OCI-LY7 (cell line): ENCODE data around the gene OSGIN1. TPM values are rescaled to one million over a fixed set of nuclear protein-coding genes. Genes with fewer than 3 reads are reported as not detected.

Experiments used
- BruUV-seq: library from RNA; stranded (reverse); fragments of 400-500 nt; replicated peaks from 2 replicates; lab custom pipeline; 2021; lab: Mats Ljungman, UMichigan
- CTCF ChIA-PET: fragments of 300-600 bp; sonication (Branson Sonifier 250); formaldehyde crosslinking; loops from one replicate; lab custom pipeline; 2022; ENCODE audit warnings: antibody characterized with exemption; ENCODE audit not compliant: unreplicated experiment; lab: Charles Lee
- POLR2A ChIA-PET: fragments of 300-600 bp; sonication (Branson Sonifier 250); formaldehyde crosslinking; loops from one replicate; lab custom pipeline; 2022; ENCODE audit warnings: antibody characterized with exemption; lab: Charles Lee
- DNase-seq: peaks from one replicate; pipeline ENCODE4 v3.0.0-alpha.2; 2015; ENCODE audit warnings: low spot score
- H2AFZ ChIP-seq: fragments of 200-600 bp; sonication (generic), shearing (Covaris generic); 2 replicates; pipeline ENCODE4 v1.6.1; 2014; ENCODE audit warnings: mild to moderate bottlenecking, antibody characterized with exemption, low read length, moderate library complexity
- H3K27ac ChIP-seq: fragments of 200-600 bp; sonication (generic); 2 replicates; pipeline ENCODE4 v1.5.1; 2014; ENCODE audit warnings: mixed run types, low read depth, mild to moderate bottlenecking, moderate library complexity, low read length, inconsistent platforms; ENCODE audit not compliant: poor library complexity, severe bottlenecking
- H3K36me3 ChIP-seq: fragments of 200-600 bp; sonication (generic); 2 replicates; pipeline ENCODE4 v1.6.1; 2014; ENCODE audit warnings: mild to moderate bottlenecking, antibody characterized with exemption, low read length, moderate library complexity, mixed read lengths; ENCODE audit not compliant: insufficient read depth
- H3K4me1 ChIP-seq: fragments of 200-600 bp; sonication (generic); 2 replicates; pipeline ENCODE4 v1.5.1; 2014; ENCODE audit warnings: mild to moderate bottlenecking, low read length; ENCODE audit not compliant: insufficient read depth, poor library complexity, severe bottlenecking
- H3K4me2 ChIP-seq: fragments of 200-600 bp; sonication (generic); 2 replicates; pipeline ENCODE4 v1.6.1; 2014; ENCODE audit warnings: mild to moderate bottlenecking, low read length
- H3K4me3 ChIP-seq: fragments of 200-600 bp; sonication (generic); 2 replicates; pipeline ENCODE4 v1.5.1; 2014; ENCODE audit warnings: mild to moderate bottlenecking, low read depth, low read length; ENCODE audit not compliant: poor library complexity, severe bottlenecking
- H3K79me2 ChIP-seq: fragments of 200-600 bp; sonication (generic); 2 replicates; pipeline ENCODE4 v1.6.1; 2016; ENCODE audit warnings: low read depth, mild to moderate bottlenecking, low read length, moderate library complexity, mixed read lengths; ENCODE audit not compliant: insufficient read depth
- H3K9me2 ChIP-seq: fragments of 200-600 bp; sonication (generic); 2 replicates; pipeline ENCODE4 v1.6.1; 2016; ENCODE audit warnings: mild to moderate bottlenecking, low read length, mixed read lengths; ENCODE audit not compliant: insufficient read depth
- H3K9me3 ChIP-seq: fragments of 200-600 bp; sonication (generic); 2 replicates; pipeline ENCODE4 v1.6.1; 2014; ENCODE audit warnings: mild to moderate bottlenecking, mixed run types, low read length, mixed read lengths
- H4K20me1 ChIP-seq: fragments of 200-600 bp; sonication (generic); 2 replicates; pipeline ENCODE4 v1.6.1; 2014; ENCODE audit warnings: mild to moderate bottlenecking, antibody characterized with exemption, low read length, moderate library complexity, mixed read lengths; ENCODE audit not compliant: insufficient read depth
- CTCF ChIP-seq: fragments of 200-600 bp; sonication (generic); conservative IDR thresholded peaks from 2 replicates; pipeline ENCODE4 v1.5.1; 2014; ENCODE audit warnings: mild to moderate bottlenecking, antibody characterized with exemption, low read length, moderate library complexity, mixed read lengths
- EZH2phosphoT487 ChIP-seq: fragments of 200-600 bp; sonication (generic); IDR thresholded peaks from 2 replicates; pipeline ENCODE4 v1.6.1; 2018; ENCODE audit warnings: low read depth, borderline replicate concordance, mild to moderate bottlenecking, mixed run types, antibody characterized with exemption, low read length, moderate library complexity, mixed read lengths
- intact Hi-C: fragments of 100-400 bp; cut with micrococcal nuclease; formaldehyde crosslinking; loops from one replicate; pipeline ENCODE4 v1.10.0; 2022; ENCODE audit not compliant: unreplicated experiment
- total RNA-seq, 2 experiments: library from RNA; depleted of rRNA in 1 of 2; stranded (reverse); fragments of >200 nt in 1 of 2; shearing (Covaris generic) in 1 of 2; gene quantifications; 2 replicates each; pipeline ENCODE4 v1.2.3, GENCODE V29; 2014 to 2022

The OSGIN1 gene
- total RNA-seq, 2 experiments from 2014 or later = 0.28 to 1.0 TPM

- Histone ChIP-seq H3K4me1 (no peaks in the 10 kb centered on the region), H3K9me2 (no peaks in the 10 kb centered on the region), H3K36me3 (no peaks in the 10 kb centered on the region), H3K9me3 (no peaks in the 10 kb centered on the region), H3K79me2 (no peaks in the 10 kb centered on the region), H4K20me1 (no peaks in the 10 kb centered on the region), H2AFZ (no peak overlapping the region), H3K27ac (no peak overlapping the region), H3K4me2 (no peak overlapping the region), H3K4me3 (no peak overlapping the region)
- intact Hi-C loops = no loop called here
- TF ChIP-seq EZH2phosphoT487 = no peak
- TF ChIP-seq CTCF = no peak
- no TSS peak for BruUV-seq
- CTCF ChIA-PET = interaction anchor here (0.6 kb wide), 1 partner anchor 53 kb away, joined by 3 read pairs; no protein-coding TSS in a partner anchor
- DNase-seq = no peak
- POLR2A ChIA-PET = interaction anchor here (0.6 kb wide), 1 partner anchor 155 kb away, joined by 4 read pairs; no protein-coding TSS in a partner anchor
Observed at GRCh38 chr16:83978401-83978904, 25.4 kb downstream of the OSGIN1 start.

- H3K27ac ChIP-seq = no peak overlapping the region
- TF ChIP-seq CTCF (no peak), EZH2phosphoT487 (no peak)
- no peak overlapping the region for H3K4me3 ChIP-seq
- H4K20me1 ChIP-seq = no peaks in the 10 kb centered on the region
- intact Hi-C loops = no loop called here
- no peaks in the 10 kb centered on the region for H3K9me2 ChIP-seq
- H3K9me3 ChIP-seq = no peaks in the 10 kb centered on the region
- H3K36me3 ChIP-seq = no peaks in the 10 kb centered on the region
- no peaks in the 10 kb centered on the region for H3K4me1 ChIP-seq
- no peak overlapping the region for H3K4me2 ChIP-seq
- BruUV-seq = no TSS peak
- no peaks in the 10 kb centered on the region for H3K79me2 ChIP-seq
- ChIA-PET POLR2A (no interaction called here), CTCF (no interaction called here)
- DNase-seq = no peak
- no peak overlapping the region for H2AFZ ChIP-seq
Observed at GRCh38 chr16:83979441-83979840, 26.4 kb downstream of the OSGIN1 start.

GRCh38 chr16:83980794-83981193, 27.8 kb downstream of the OSGIN1 start:
- no TSS peak for BruUV-seq
- no peak for DNase-seq
- intact Hi-C loops = no loop called here
- no peak overlapping the region for H2AFZ ChIP-seq
- H3K4me2 ChIP-seq = no peak overlapping the region
- CTCF ChIA-PET = no interaction called here
- no peaks in the 10 kb centered on the region for H3K79me2 ChIP-seq
- H4K20me1 ChIP-seq = no peaks in the 10 kb centered on the region
- H3K27ac ChIP-seq = no peak overlapping the region
- no peaks in the 10 kb centered on the region for H3K9me3 ChIP-seq
- H3K36me3 ChIP-seq = no peaks in the 10 kb centered on the region
- no peaks in the 10 kb centered on the region for H3K4me1 ChIP-seq
- POLR2A ChIA-PET = no interaction called here
- H3K4me3 ChIP-seq = no peak overlapping the region
- H3K9me2 ChIP-seq = no peaks in the 10 kb centered on the region
- TF ChIP-seq EZH2phosphoT487 (no peak), CTCF (no peak)
